Ovary (tissue), 3 donors: Measurements from ENCODE around the gene DNAH9.

Experiments used
- EP300 ChIP-seq: sonication (generic); formaldehyde crosslinking; IDR thresholded peaks from one replicate; pipeline ENCODE4 v1.6.1; 2017; ENCODE audit warnings: antibody characterized with exemption
- POLR2A ChIP-seq: fragments of 450-650 bp; IDR thresholded peaks from one replicate; pipeline ENCODE4 v1.6.1; 2017; ENCODE audit warnings: antibody characterized with exemption, mild to moderate bottlenecking, moderate library complexity
- TF ChIP-seq, protein P1 (sequence below), 3 donors: fragments of 450-650 bp in 2 of 3; fragments of 200-600 bp in 1 of 3; IDR thresholded peaks; one replicate each; pipeline versions ENCODE4 v1.5.1 to v1.8.0; 2016 to 2022; ENCODE audit warnings: antibody characterized with exemption in 3 of 3, mild to moderate bottlenecking in 1 of 3
- donor health status: DM: no; HTN: no; CAD: no.

DNA sequence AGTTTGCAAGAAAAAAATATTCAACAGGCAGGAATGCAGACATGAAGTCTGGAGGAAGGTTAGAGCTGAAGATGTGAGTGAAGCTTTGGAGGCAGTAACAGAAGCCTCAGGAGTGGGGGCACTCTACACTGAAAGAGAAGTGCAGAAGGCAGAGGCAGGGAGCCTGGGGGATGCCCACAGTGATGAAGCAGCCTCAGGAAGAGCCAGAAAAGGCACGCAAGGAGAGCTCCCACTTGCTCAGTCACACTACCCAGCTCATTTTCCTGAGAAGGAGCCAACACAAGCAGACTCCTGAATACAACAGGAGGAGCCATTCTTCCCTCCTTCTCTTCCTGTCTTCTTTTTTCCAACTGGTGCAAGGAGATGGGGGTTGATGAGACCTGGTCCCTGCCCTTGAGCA, 45.1 kb upstream of the DNAH9 start:
- TF ChIP-seq, protein P1, sequence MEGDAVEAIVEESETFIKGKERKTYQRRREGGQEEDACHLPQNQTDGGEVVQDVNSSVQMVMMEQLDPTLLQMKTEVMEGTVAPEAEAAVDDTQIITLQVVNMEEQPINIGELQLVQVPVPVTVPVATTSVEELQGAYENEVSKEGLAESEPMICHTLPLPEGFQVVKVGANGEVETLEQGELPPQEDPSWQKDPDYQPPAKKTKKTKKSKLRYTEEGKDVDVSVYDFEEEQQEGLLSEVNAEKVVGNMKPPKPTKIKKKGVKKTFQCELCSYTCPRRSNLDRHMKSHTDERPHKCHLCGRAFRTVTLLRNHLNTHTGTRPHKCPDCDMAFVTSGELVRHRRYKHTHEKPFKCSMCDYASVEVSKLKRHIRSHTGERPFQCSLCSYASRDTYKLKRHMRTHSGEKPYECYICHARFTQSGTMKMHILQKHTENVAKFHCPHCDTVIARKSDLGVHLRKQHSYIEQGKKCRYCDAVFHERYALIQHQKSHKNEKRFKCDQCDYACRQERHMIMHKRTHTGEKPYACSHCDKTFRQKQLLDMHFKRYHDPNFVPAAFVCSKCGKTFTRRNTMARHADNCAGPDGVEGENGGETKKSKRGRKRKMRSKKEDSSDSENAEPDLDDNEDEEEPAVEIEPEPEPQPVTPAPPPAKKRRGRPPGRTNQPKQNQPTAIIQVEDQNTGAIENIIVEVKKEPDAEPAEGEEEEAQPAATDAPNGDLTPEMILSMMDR (IDR thresholded peaks at IDR 0.05), result no peak
- TF ChIP-seq POLR2A (no peak), EP300 (no peak)
